ELR (cell line): ENCODE results near the gene PTPRC.

Experiments used
- DNase-seq: peaks from one replicate; pipeline ENCODE4 v3.0.0-alpha.2; 2015; ENCODE audit warnings: low read depth

Gene PTPRC

GRCh38 chr1:198708761-198709525 is 70.1 kb downstream of the PTPRC start:
- DNase-seq, result no peak

- DNase-seq, result peak; percentile 56
Observed at GRCh38 chr1:198711837-198712236, 73.0 kb downstream of the PTPRC start.

GRCh38 chr1:198713081-198713480 is 74.2 kb downstream of the PTPRC start:
- DNase-seq, result peak; percentile 78

GRCh38 chr1:198714271-198714670 is 75.4 kb downstream of the PTPRC start:
- no peak for DNase-seq

GRCh38 chr1:198716051-198716450 is 77.2 kb downstream of the PTPRC start:
- DNase-seq, result no peak

GRCh38 chr1:198717510-198717909 is 78.7 kb downstream of the PTPRC start:
- DNase-seq, result no peak

- DNase-seq, result no peak
Observed at GRCh38 chr1:198723127-198723526, 84.3 kb downstream of the PTPRC start.

- peak; percentile 69 for DNase-seq
Observed at GRCh38 chr1:198725090-198725489, 86.2 kb downstream of the PTPRC start.

- DNase-seq, result peak; percentile 70
Observed at GRCh38 chr1:198726455-198726854, 87.6 kb downstream of the PTPRC start.

GRCh38 chr1:198729195-198729863 is 90.5 kb downstream of the PTPRC start:
- DNase-seq, result no peak

GRCh38 chr1:198730952-198731351 is 92.1 kb downstream of the PTPRC start:
- peak; percentile 14 for DNase-seq

- DNase-seq, result peak; percentile 10
Observed at GRCh38 chr1:198734323-198735008, 95.6 kb downstream of the PTPRC start.

- peak; percentile 43 for DNase-seq
Observed at GRCh38 chr1:198741744-198742143, 102.9 kb downstream of the PTPRC start.

GRCh38 chr1:198747127-198747526 is 108.3 kb downstream of the PTPRC start:
- no peak for DNase-seq

- DNase-seq, result peak; percentile 74
Observed at GRCh38 chr1:198749279-198749678, 110.4 kb downstream of the PTPRC start.

- no peak for DNase-seq
Observed at GRCh38 chr1:198750081-198750480, 111.2 kb downstream of the PTPRC start.

- no peak for DNase-seq
Observed at GRCh38 chr1:198751741-198752140, 112.9 kb downstream of the PTPRC start.

GRCh38 chr1:198754670-198755069 is 115.8 kb downstream of the PTPRC start:
- DNase-seq, result no peak

- no peak for DNase-seq
Observed at GRCh38 chr1:198755715-198756114, 116.9 kb downstream of the PTPRC start.

- peak; percentile 49 for DNase-seq
Observed at GRCh38 chr1:198756470-198756869, 117.6 kb downstream of the PTPRC start.

GRCh38 chr1:198761859-198762616 is 123.2 kb downstream of the PTPRC start:
- no peak for DNase-seq

- peak; percentile 38 for DNase-seq
Observed at GRCh38 chr1:198763298-198763714, 124.5 kb downstream of the PTPRC start.
